Measurements from ENCODE around the gene UNC5C. TPM values are rescaled to one million over a fixed set of nuclear protein-coding genes. Genes with fewer than 3 reads are reported as not detected.
"Not testable (repeated sequence)": the region's sequence is repeated elsewhere in the genome, so short reads cannot be mapped to it uniquely, and the experiment has no call there.

Gene UNC5C
- total and polyA plus RNA-seq, 2 of the 4 experiments (the other 2 are of a cell fraction) = under 0.01 TPM

DNA sequence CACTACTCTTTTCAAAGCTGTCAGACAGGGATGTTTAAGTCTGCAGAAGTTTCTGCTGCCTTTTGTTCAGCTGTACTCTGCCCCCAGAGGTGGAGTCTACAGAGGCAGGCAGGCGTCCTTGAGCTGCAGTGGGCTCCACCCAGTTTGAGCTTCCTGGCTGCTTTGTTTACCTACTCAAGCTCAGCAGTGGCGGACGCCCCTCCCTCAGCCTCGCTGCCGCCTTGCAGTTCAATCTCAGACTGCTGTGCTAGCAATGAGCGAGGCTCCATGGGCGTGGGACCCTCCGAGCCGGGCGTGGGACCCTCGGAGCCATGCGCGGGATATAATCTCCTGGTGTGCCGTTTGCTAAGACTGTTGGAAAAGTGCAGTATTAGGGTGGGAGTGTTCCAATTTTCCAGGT is 409.3 kb downstream of the UNC5C start:
- H2BK120ac ChIP-seq (ENCODE audit: low read depth, low read length); H3K27me3 ChIP-seq (ENCODE audit: control insufficient read depth, insufficient read depth, low read length); H2BK20ac ChIP-seq (ENCODE audit: low read depth, low read length); CTCF ChIA-PET; H3K18ac ChIP-seq (ENCODE audit: low read depth, low read length); H4K20me1 ChIP-seq (ENCODE audit: insufficient read depth, low read length); ATAC-seq (ENCODE audit: low read depth); H3K79me1 ChIP-seq (ENCODE audit: low read depth in 1 of 2, low read length in 2 of 2); H3K9me1 ChIP-seq (ENCODE audit: insufficient read depth, low read length); H3K56ac ChIP-seq (ENCODE audit: extremely low read depth, insufficient read depth, low read length); H3K23ac ChIP-seq (ENCODE audit: low read depth, low read length); H3K4me2 ChIP-seq (ENCODE audit: low read depth, low read length); H3K4me3 ChIP-seq (ENCODE audit: insufficient read depth, low read depth, low read length); H3K14ac ChIP-seq (replicated peaks; ENCODE audit: low read depth, low read length); H3K27ac ChIP-seq (ENCODE audit: insufficient read depth, low read length); H3K4ac ChIP-seq (ENCODE audit: low read depth, low read length); H4K91ac ChIP-seq (ENCODE audit: insufficient read depth, low read depth, low read length); DNase-seq; H4K5ac ChIP-seq (ENCODE audit: low read depth, low read length); in situ Hi-C loops (cut with MboI; ENCODE audit: low sequenced_read_pairs); H3K9me3 ChIP-seq (ENCODE audit: control insufficient read depth, insufficient read depth, low read length); intact Hi-C loops (cut with micrococcal nuclease); H4K8ac ChIP-seq (ENCODE audit: low read depth in 2 of 2, low read length in 2 of 2); H2AFZ ChIP-seq (replicated peaks; ENCODE audit: low read length, poor library complexity); H2AK9ac ChIP-seq (replicated peaks; ENCODE audit: low read depth, low read length, poor library complexity); H2AK5ac ChIP-seq (ENCODE audit: low read depth, low read length); H3K36me3 ChIP-seq (ENCODE audit: control insufficient read depth, insufficient read depth, low read length); POLR2A ChIA-PET (ENCODE audit: unreplicated experiment); H3K4me1 ChIP-seq (ENCODE audit: control insufficient read depth, insufficient read depth, low read length); H2BK5ac ChIP-seq (ENCODE audit: low read depth, low read length, poor library complexity, severe bottlenecking); H2BK15ac ChIP-seq (ENCODE audit: low read depth, low read length); dilution Hi-C loops (cut with HindIII; ENCODE audit: low sequenced_read_pairs, unreplicated experiment); BruUV-seq (replicated peaks); H3K9ac ChIP-seq (ENCODE audit: low read depth, low read length): not testable (repeated sequence)
- WGBS, 2 experiments (ENCODE audit: extremely low coverage in 2 of 2, insufficient read length in 1 of 2) = 60% methylated on average over 1 of the region's 14 CpGs; no CpG with 5 or more reads in 1 of the 2 experiments

DNA sequence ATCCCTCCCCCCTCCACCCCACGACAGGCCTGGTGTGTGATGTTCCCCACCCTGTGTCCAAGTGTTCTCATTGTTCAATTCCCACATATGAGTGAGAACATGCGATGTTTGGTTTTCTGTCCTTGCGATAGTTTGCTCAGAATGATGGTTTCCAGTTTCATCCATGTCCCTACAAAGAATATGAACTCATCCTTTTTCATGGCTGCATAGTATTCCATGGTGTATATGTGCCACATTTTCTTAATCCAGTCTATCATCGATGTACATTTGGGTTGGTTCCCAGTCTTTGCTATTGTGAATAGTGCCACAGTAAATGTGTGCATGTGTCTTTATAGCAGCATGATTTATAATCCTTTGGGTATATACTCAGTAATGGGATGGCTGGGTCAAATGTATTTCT is 414.8 kb downstream of the UNC5C start:
- H2BK5ac ChIP-seq (ENCODE audit: low read depth, low read length, poor library complexity, severe bottlenecking); ATAC-seq (ENCODE audit: low read depth); H4K8ac ChIP-seq (ENCODE audit: low read depth in 2 of 2, low read length in 2 of 2); H3K4ac ChIP-seq (ENCODE audit: low read depth, low read length); H3K9me3 ChIP-seq (ENCODE audit: control insufficient read depth, insufficient read depth, low read length); H3K4me1 ChIP-seq (ENCODE audit: control insufficient read depth, insufficient read depth, low read length); H3K9me1 ChIP-seq (ENCODE audit: insufficient read depth, low read length); H4K91ac ChIP-seq (ENCODE audit: insufficient read depth, low read depth, low read length); H3K56ac ChIP-seq (ENCODE audit: extremely low read depth, insufficient read depth, low read length); in situ Hi-C loops (cut with MboI; ENCODE audit: low sequenced_read_pairs); H2AK5ac ChIP-seq (ENCODE audit: low read depth, low read length); H3K27ac ChIP-seq (ENCODE audit: insufficient read depth, low read length); H3K9ac ChIP-seq (ENCODE audit: low read depth, low read length); H2AFZ ChIP-seq (replicated peaks; ENCODE audit: low read length, poor library complexity); CTCF ChIA-PET; H4K20me1 ChIP-seq (ENCODE audit: insufficient read depth, low read length); POLR2A ChIA-PET (ENCODE audit: unreplicated experiment); H2BK20ac ChIP-seq (ENCODE audit: low read depth, low read length); BruUV-seq (replicated peaks); H3K36me3 ChIP-seq (ENCODE audit: control insufficient read depth, insufficient read depth, low read length); H2AK9ac ChIP-seq (replicated peaks; ENCODE audit: low read depth, low read length, poor library complexity); intact Hi-C loops (cut with micrococcal nuclease); H3K79me1 ChIP-seq (ENCODE audit: low read depth in 1 of 2, low read length in 2 of 2); dilution Hi-C loops (cut with HindIII; ENCODE audit: low sequenced_read_pairs, unreplicated experiment); H3K18ac ChIP-seq (ENCODE audit: low read depth, low read length); H3K23ac ChIP-seq (ENCODE audit: low read depth, low read length); H2BK15ac ChIP-seq (ENCODE audit: low read depth, low read length); H3K4me2 ChIP-seq (ENCODE audit: low read depth, low read length); H2BK120ac ChIP-seq (ENCODE audit: low read depth, low read length); DNase-seq; H3K27me3 ChIP-seq (ENCODE audit: control insufficient read depth, insufficient read depth, low read length); H3K14ac ChIP-seq (replicated peaks; ENCODE audit: low read depth, low read length); H3K4me3 ChIP-seq (ENCODE audit: insufficient read depth, low read depth, low read length); H4K5ac ChIP-seq (ENCODE audit: low read depth, low read length): not testable (repeated sequence)
- WGBS, 2 experiments (ENCODE audit: extremely low coverage in 2 of 2, insufficient read length in 1 of 2) = no CpG with 5 or more reads among the region's 4 CpGs
